ENCODE measurements around the gene ABTB2. TPM values are rescaled to one million over a fixed set of nuclear protein-coding genes. Genes with fewer than 3 reads are reported as not detected.

The ABTB2 gene
- total RNA-seq, 1 donor from 2014 or later, result 2.4 TPM

- DNase-seq (ENCODE audit: low spot score in 2 of 2) (no peak), FAIRE-seq (no peak)
Observed at GRCh38 chr11:34160791-34161190, 197.0 kb downstream of the ABTB2 start.

- FAIRE-seq, result no peak
- DNase-seq (ENCODE audit: low spot score in 2 of 2), result no peak
Observed at GRCh38 chr11:34160049-34160721, 197.6 kb downstream of the ABTB2 start.

GRCh38 chr11:34158661-34159060, 199.1 kb downstream of the ABTB2 start:
- FAIRE-seq, result no peak
- no peak for DNase-seq (ENCODE audit: low spot score in 2 of 2)

GRCh38 chr11:34157163-34157562, 200.6 kb downstream of the ABTB2 start:
- no peak for DNase-seq (ENCODE audit: low spot score in 2 of 2)
- FAIRE-seq, result no peak

GRCh38 chr11:34155757-34156062, 202.1 kb downstream of the ABTB2 start:
- DNase-seq (ENCODE audit: low spot score in 2 of 2), result no peak

GRCh38 chr11:34155057-34155756, 202.6 kb downstream of the ABTB2 start:
- no peak for FAIRE-seq
- no peak for DNase-seq (ENCODE audit: low spot score in 2 of 2)

More at GRCh38 chr11:34155757-34156062, 202.1 kb downstream of the ABTB2 start:
- no peak for FAIRE-seq

- FAIRE-seq (no peak), DNase-seq (ENCODE audit: low spot score in 2 of 2) (no peak)
Observed at GRCh38 chr11:34154059-34154875, 203.5 kb downstream of the ABTB2 start.

- FAIRE-seq, result no peak
Observed at GRCh38 chr11:34151916-34152845, 205.6 kb downstream of the ABTB2 start.

GRCh38 chr11:34151166-34151565, 206.6 kb downstream of the ABTB2 start:
- FAIRE-seq, result no peak
- DNase-seq (ENCODE audit: low spot score in 2 of 2), result no peak

More at GRCh38 chr11:34151916-34152845, 205.6 kb downstream of the ABTB2 start:
- no peak for DNase-seq (ENCODE audit: low spot score in 2 of 2)

- FAIRE-seq (no peak), DNase-seq (ENCODE audit: low spot score in 2 of 2) (no peak)
Observed at GRCh38 chr11:34150494-34151151, 207.2 kb downstream of the ABTB2 start.

GRCh38 chr11:34149786-34150185, 208.0 kb downstream of the ABTB2 start:
- FAIRE-seq (no peak), DNase-seq (ENCODE audit: low spot score in 2 of 2) (no peak)

- DNase-seq (ENCODE audit: low spot score in 2 of 2), result no peak
- no peak for FAIRE-seq
Observed at GRCh38 chr11:34149274-34149673, 208.5 kb downstream of the ABTB2 start.

GRCh38 chr11:34148504-34149165, 209.2 kb downstream of the ABTB2 start:
- no peak for DNase-seq (ENCODE audit: low spot score in 2 of 2)
- no peak for FAIRE-seq

GRCh38 chr11:34147581-34147980, 210.2 kb downstream of the ABTB2 start:
- FAIRE-seq, result no peak
- no peak for DNase-seq (ENCODE audit: low spot score in 2 of 2)

GRCh38 chr11:34146866-34147265, 210.9 kb downstream of the ABTB2 start:
- DNase-seq (ENCODE audit: low spot score in 2 of 2) (no peak), FAIRE-seq (no peak)

- no peak for FAIRE-seq
Observed at GRCh38 chr11:34146411-34146810, 211.4 kb downstream of the ABTB2 start.

GRCh38 chr11:34145847-34146381, 211.9 kb downstream of the ABTB2 start:
- FAIRE-seq (no peak), DNase-seq (ENCODE audit: low spot score in 2 of 2) (no peak)

More at GRCh38 chr11:34146411-34146810, 211.4 kb downstream of the ABTB2 start:
- DNase-seq (ENCODE audit: low spot score in 2 of 2), result no peak

GRCh38 chr11:34145073-34145472, 212.7 kb downstream of the ABTB2 start:
- no peak for DNase-seq (ENCODE audit: low spot score in 2 of 2)
- FAIRE-seq, result no peak

GRCh38 chr11:34143048-34143447, 214.8 kb downstream of the ABTB2 start:
- no peak for FAIRE-seq
- no peak for DNase-seq (ENCODE audit: low spot score in 2 of 2)
